GM21737 (cell line): ENCODE measurements around the gene PTGER4.
"Not testable (repeated sequence)": the region's sequence is repeated elsewhere in the genome, so short reads cannot be mapped to it uniquely, and the experiment has no call there.

Source experiments
- ATAC-seq: cut with Tn5 transposase; IDR thresholded peaks from one replicate; pipeline ENCODE4 v1.9.1; 2021; ENCODE audit warnings: mild to moderate bottlenecking, moderate library complexity; ENCODE audit not compliant: unreplicated experiment

PTGER4 gene

DNA sequence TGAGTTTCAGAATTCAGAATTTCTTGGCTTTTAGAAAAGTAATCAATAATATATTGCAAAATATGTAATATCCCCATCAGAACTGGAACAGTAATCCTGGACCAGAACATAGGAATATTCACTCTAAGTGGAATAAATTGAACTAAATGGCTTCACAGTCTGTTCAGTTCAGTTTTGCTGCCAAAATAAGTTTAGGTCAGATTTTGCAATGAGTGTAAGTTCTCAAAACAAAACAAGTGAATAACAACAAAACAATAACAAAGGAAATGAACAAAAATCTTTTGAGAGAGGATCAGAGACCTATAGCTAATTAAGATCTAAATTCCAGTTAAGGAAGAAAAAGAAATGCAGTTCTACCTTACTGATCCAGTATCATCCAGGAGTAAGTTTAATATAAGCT is 9.3 kb downstream of the PTGER4 start:
- ATAC-seq = no peak

DNA sequence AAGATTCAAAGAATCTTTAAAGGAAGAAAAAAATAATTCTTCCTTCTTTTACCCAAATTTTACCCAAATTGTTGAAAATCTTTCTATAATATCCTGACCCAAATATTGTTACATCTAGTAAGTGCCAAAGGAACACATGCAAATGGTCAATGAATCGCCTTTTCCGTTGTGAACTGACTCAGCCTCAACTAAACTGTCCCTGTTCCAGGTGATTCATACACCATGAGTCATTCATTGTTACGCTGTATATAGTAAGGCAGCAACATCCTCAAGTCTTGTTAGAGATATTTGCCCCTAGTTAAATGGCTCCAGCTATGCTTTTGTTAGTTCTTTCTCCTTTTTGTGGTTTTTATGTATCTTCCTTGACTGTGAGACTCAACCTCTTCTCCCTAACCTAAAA is 9.7 kb downstream of the PTGER4 start:
- peak; percentile 46 for ATAC-seq

DNA sequence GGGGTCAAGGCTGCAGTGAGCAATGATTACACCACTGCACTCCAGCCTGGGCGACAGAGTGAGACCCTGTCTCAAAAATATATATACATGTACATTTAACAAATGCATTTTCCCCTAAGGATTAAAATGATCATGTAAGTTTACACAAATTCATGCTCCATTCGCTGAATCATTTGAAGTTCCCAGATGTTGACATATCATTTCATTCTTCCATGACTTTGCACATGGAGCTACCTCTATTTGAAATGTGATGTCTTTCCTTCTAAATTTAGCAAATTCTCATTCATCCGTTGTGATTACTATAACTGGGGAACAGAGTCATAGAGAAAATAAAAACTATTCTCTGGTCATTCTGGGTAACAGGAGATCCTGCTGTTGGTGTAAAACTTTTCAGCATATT is 10.6 kb downstream of the PTGER4 start:
- ATAC-seq = no peak

DNA sequence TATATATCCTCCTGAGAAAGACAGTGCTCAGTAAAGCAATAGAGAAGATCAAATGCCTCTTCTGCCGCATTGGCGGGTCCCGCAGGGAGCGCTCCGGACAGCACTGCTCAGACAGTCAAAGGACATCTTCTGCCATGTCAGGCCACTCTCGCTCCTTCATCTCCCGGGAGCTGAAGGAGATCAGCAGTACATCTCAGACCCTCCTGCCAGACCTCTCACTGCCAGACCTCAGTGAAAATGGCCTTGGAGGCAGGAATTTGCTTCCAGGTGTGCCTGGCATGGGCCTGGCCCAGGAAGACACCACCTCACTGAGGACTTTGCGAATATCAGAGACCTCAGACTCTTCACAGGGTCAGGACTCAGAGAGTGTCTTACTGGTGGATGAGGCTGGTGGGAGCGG is 12.2 kb downstream of the PTGER4 start:
- no peak for ATAC-seq

DNA sequence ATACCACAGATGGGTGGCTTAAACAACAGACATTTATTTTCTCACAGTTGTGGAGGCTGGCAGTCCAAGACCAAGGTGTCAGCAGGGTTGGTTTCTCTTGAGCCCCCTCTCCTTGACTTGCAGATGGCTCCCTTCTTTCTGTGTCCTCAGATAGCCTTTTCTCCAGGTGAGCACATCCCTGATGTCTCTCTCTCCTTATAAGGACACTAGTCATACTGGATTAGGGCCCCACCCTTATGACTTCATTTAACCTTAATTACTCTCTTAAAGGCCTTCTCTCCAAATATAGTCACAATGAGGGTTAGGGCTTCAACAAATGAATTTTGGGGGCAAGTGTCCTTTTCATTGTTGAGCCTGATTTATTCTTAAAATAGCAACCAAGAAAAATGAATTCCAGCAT is 14.7 kb downstream of the PTGER4 start:
- ATAC-seq = no peak

DNA sequence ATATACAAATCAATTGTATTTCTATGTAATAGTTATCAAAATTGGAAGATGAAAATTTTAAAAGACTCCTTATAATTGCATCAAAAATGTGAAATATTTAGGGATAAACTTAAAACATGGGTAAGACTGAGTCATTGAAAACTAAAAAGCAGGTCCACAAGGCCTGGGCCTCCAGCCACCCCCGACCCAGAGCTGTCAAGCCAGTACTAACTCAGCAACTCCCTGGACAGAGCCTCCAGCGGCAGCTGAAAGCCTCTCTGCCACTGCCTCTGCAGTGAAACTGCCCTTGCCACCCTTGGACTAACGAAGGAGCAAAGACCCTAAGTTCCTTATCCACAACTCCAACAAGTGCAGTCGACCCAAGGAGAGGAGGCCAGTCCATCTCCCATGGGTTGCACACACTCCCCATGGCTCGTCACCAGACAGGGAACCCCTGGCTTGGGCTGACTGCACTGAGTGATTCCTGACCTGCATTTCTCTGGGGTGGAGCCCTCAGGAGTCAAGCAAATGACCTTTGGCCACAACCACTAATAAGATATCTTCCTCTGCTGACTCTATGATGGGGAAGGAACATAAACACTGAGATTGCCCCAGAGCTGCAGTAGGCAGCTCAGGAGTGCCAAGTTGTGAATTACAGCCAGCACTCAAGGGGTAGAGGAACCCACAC is 20.5 kb downstream of the PTGER4 start:
- ATAC-seq = no peak

DNA sequence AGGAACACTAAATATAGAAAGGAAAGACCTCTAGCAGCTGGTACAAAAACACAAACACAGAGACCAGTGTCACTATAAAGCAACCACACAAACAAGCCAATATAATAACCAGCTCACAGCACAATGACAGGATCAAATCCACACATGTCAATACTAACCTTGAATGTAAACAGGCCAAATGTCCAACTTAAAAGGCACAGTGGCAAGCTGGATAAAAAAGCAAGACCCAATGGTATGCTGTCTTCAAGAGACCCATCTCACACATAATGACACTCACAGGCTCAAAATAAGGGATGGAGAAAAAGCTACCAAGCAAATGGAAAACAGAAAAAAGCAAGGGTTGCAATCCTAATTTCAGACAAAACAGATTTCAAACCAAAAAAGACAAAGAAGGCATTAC is 22.3 kb downstream of the PTGER4 start:
- not testable (repeated sequence) for ATAC-seq

DNA sequence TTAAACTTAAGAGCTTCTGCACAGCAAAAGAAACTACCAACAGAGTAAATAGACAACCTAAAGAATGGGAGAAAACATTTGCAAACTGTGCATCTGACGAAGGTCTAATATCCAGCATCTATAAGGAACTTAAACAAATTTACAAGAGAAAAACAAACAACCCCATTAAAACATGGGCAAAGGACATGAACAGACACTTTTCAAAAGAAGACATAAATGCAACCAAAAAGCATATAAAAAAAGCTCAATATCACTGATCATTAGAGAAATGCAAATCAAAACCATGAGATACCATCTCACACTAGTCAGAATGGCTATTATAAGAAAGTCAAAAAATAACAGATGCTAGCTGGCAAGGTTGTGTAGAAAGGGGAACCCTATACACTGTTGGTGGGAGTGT is 25.8 kb downstream of the PTGER4 start:
- not testable (repeated sequence) for ATAC-seq

DNA sequence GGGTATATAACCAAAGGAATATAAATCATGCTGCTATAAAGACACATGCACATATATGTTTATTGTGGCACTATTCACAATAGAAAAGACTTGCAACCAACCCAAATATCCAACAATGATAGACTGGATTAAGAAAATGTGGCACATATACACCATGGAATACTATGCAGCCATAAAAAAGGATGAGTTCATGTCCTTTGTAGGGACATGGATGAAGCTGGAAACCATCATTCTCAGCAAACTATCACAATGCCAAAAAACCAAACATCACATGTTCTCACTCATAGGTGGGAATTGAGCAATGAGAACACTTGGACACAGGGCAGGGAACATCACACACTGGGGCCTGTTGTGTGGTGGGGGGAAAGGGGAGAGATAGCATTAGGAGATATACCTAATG is 30.9 kb downstream of the PTGER4 start:
- ATAC-seq = not testable (repeated sequence)

DNA sequence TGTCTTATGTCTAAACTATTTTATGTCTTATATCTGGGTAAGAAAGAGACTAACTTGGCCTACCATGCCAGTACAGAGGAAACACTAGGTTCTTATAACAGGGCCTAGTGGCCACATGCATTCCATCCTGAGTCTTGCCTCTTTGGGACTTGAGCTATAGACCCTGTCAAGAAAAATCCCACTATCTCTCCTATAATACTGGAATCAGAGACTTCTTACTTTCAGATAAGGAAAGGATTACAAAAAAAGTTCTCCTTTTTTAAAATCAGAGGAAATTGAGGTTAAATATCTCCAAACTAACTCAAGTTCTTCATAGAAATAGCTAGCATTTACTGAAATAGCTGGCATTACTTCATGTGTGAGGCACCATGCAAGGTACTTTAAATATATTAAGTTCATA is 34.3 kb downstream of the PTGER4 start:
- no peak for ATAC-seq

DNA sequence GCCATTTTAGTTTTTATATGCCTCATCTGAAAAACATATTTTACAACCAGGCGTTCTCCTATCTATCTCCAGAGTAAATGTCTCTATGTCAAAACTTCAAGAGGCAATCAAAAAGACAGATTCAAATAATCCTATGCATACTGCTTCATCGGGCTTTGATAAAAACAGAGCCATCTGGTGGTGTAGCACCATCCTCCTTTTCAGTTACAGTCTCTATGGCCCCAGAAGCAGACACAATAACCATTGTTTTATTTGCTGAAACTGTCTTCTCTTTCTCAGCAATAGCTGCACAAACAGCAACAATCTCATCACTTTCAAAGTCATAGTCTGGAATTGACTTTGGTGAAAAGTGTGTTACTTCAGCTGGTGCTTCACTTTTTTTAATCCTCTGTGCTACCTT is 36.3 kb downstream of the PTGER4 start:
- no peak for ATAC-seq

DNA sequence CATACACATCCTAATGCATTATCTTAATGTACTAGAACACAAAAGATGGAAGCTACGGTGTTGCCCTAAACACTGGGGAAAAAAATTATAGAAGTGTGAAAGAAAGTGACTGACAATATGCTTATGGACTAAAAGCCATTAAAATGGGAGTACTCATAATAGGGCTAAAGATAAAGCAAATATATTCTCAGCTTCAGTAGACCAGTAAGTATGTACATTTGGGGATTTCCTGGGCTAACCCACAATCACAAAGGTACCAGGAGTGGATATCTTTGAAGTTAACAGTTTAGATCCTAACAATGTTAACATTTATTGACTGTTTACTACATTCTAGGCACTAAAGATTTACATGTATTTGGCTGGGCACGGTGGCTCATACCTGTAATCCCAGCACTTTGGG is 36.9 kb downstream of the PTGER4 start:
- no peak for ATAC-seq

DNA sequence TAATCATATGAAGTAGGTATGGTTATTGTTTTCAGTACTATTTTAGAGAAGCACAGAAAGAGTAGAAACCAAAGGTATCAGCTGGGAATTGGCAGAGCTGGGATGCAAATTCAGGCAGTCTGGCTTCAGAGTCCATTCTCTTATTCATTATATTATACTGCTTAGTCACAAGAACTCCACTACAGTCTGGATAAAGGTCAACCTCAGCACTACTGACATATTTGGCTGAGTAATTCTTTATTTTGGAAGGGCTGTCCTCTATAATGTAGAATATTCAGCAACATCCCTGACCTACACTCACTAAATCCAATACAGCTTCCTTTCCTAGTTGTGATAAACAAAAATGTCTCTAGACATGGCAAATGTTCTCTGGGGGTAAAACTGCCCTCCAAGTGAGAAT is 37.6 kb downstream of the PTGER4 start:
- no peak for ATAC-seq

DNA sequence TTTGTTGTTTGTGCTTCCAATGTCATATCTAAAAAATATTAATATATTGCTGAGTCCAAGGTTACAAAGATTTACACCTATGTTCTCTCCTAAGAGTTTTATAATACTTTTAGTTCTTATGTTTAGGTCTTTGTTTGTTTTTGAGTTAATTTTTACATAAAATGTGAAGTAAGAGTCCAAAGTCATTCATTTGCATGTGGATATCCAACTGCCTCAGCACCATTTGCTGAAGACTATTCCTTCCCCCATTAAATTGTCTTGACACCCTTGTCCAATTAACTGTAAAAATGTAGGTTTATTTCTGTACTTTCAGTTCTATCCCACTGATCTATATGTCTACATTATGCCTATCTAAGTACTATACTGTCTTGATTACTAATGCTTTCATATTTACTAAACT is 40.4 kb downstream of the PTGER4 start:
- ATAC-seq = no peak

DNA sequence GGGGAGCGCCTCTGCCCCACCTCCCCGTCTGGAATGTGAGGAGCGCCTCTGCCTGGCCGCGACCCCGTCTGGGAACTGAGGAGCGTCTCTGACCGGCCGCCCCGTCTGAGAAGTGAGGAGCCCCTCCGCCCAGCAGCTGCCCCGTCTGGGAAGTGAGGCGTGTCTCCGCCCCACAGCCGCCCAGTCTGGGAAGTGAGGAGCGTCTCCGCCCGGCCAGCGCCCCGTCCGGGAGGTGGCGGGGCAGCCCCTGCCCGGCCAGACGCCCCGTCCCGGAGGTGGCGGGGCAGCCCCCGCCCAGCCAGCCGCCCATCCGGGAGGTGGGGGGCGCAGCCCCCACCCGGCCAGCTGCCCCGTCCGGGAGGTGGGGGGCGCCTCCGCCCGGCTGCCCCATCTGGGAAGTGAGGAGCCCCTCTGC is 42.8 kb downstream of the PTGER4 start:
- ATAC-seq = not testable (repeated sequence)

DNA sequence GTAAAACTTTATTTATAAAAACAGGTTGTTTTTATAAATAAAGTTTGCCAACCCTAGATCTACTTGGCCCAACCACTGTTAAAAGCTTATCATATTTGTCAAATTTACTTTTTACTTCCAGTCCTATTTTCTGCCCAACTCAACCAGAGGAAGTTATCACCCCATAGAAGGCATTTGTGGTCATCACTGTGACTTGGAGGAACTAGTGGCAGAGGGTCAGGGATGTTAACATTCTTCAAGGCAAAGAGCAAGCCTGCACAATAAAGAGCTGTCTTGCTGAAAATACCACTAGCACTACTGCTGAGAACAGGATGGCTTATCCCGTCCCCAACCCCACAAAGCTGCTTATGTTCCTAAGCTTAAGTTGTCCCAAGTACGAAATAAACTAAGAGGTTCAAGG is 53.7 kb downstream of the PTGER4 start:
- no peak for ATAC-seq

DNA sequence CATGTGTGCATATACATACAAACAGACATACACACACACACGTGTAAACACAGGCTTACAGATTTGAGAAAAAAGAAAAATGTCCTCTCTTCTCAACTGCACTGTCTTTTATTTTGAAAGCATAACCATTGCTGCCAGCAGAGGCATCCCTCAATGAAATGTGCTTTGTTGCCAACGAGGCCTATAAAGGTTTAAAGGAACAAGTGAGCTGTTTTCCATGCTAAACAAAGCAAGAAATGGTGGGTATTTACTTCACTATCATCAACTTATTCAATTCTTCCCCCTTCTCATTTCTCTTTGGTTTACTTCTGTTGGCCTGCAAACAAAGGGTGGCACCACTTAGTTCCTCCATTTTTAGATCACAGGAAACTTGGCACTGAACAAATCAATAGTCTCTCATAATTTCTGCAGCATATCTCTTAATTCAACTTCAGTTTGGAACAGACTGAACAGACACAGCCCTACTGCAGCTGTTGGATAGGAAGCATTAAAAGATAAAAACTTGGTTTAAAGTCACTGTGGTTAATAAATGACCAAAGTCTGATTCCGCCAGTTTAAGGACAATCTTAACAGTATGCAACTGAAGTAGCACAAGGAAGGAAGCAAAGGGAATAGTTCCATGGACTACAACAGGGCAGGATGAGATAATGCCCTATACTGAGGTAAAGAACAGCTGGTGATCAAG is 54.3 kb downstream of the PTGER4 start:
- ATAC-seq = no peak

DNA sequence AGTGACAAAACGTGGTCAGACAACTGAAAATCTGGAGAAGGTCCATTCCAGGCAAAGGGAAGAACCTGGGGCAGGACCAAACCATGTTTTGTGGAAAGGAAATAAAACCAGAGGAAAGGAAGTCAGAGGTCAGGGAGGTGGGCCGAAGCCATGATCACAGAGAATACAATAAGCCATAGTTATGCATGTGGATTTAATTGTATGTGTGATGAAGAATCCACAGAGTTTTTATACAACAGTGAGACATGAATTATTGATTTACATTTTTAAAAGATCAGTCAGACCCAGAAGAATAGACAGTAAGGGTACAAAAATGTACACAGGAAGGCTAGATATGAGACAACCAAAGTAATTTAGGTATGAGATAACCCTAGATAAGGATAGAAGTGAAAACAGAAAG is 55.3 kb downstream of the PTGER4 start:
- no peak for ATAC-seq

DNA sequence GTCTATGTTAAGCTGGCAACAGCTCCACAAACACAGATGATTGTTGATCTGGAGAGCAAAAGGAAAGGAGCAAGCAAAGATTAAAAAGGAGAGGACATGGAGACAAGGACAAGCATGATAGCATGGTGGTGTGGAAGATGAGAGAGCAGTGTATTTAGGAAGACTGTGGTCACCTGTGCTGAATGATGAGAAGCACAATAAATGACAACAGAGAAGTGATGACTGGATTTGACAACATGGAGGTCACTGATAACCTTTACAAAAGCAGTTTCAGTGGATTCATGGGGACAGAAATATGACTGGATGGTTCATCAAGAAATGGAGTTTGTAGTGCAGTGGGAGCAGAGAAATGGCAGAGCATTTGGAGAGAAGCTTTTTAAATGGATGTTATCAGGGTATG is 55.9 kb downstream of the PTGER4 start:
- ATAC-seq = no peak

DNA sequence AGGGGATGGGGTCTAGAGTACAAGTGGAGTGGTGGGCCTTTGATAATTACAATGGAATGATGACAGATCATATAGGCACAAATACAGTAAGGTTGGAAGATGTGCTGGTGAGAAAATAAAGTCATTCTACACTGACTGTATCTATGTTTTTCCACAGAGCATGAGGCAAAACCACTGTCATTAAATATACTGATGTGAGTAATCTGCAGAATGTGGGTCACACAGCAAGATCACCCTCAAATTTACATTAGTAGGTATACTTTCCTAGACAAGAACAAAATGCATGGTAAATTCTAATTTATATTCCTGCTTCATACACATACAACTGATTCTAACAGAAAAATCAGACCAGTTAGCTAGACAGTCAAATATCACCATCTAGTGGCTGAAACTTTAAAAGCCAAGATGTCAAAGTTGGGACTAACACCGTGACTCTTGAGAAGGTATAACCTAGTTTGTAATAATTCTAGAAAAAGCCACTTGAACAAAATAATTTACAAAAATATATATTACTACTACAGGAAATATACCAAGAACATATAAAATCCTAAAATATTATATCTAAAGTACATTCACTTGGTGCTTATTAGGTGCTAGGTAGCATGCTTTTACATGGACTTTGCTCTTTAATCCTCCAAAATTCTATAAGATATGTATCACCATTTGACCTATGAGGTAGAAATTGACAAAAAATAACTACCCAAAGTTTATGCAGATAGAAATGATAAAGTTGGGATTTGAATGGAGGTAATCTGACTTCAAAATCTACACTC is 56.6 kb downstream of the PTGER4 start:
- ATAC-seq = no peak

DNA sequence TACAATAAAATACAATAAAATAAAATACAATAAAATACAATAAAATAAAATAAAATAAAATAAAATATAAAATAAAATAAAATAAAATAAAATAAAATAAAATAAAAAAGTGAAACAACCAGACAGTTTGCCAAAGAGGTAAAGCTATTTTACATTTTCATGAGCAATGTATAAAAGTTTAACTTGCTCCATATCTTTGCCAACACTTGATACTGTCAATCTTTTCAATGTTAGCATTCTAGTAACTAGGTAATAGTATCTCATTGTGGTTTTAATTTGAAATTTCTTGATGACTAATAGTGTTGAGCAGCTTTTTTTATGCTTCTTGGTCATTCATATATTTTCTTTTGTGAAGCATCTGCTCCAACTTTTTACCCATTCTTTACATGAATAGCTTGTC is 58.8 kb downstream of the PTGER4 start:
- ATAC-seq = no peak
